OCI-M2 (cell line): Measurements from ENCODE around the gene FKBP5.
"Not testable (repeated sequence)": the region's sequence is repeated elsewhere in the genome, so short reads cannot be mapped to it uniquely, and the experiment has no call there.

Experiments
- DNase-seq: peaks from one replicate; lab custom pipeline; 2025; ENCODE audit not compliant: unreplicated experiment; lab: John Stamatoyannopoulos, UW

Gene FKBP5

GRCh38 chr6:35589904-35590303 lies 98.8 kb downstream of the FKBP5 start:
- no peak for DNase-seq

- no peak for DNase-seq
These were observed 99.4 kb downstream of the FKBP5 start for GRCh38 chr6:35589201-35589739.

GRCh38 chr6:35587167-35587566 lies 101.5 kb downstream of the FKBP5 start:
- no peak for DNase-seq

GRCh38 chr6:35586542-35586941 lies 102.2 kb downstream of the FKBP5 start:
- DNase-seq, result no peak

GRCh38 chr6:35585658-35586057 lies 103.1 kb downstream of the FKBP5 start:
- DNase-seq, result no peak

- DNase-seq, result no peak
These were observed 104.6 kb downstream of the FKBP5 start for GRCh38 chr6:35583893-35584688.

GRCh38 chr6:35582315-35582714 lies 106.4 kb downstream of the FKBP5 start:
- DNase-seq, result no peak

GRCh38 chr6:35581633-35582032 lies 107.1 kb downstream of the FKBP5 start:
- DNase-seq, result no peak

GRCh38 chr6:35580836-35581235 lies 107.9 kb downstream of the FKBP5 start:
- DNase-seq, result no peak

- no peak for DNase-seq
These were observed 112.0 kb downstream of the FKBP5 start for GRCh38 chr6:35576682-35577081.

GRCh38 chr6:35573495-35574110 lies 115.1 kb downstream of the FKBP5 start:
- DNase-seq, result no peak

- not testable (repeated sequence) for DNase-seq
These were observed 117.8 kb downstream of the FKBP5 start for GRCh38 chr6:35570885-35571330.

GRCh38 chr6:35569011-35569461 lies 119.7 kb downstream of the FKBP5 start:
- no peak for DNase-seq

- DNase-seq, result no peak
These were observed 121.9 kb downstream of the FKBP5 start for GRCh38 chr6:35566794-35567193.

- DNase-seq, result no peak
These were observed 124.0 kb downstream of the FKBP5 start for GRCh38 chr6:35564733-35565132.

- DNase-seq, result no peak
These were observed 126.7 kb downstream of the FKBP5 start for GRCh38 chr6:35562060-35562459.

GRCh38 chr6:35561113-35561512 lies 127.6 kb downstream of the FKBP5 start:
- no peak for DNase-seq

- DNase-seq, result no peak
These were observed 130.1 kb downstream of the FKBP5 start for GRCh38 chr6:35558571-35558970.

GRCh38 chr6:35557239-35557638 lies 131.5 kb downstream of the FKBP5 start:
- no peak for DNase-seq

- DNase-seq, result no peak
These were observed 133.9 kb downstream of the FKBP5 start for GRCh38 chr6:35554811-35555210.

GRCh38 chr6:35553315-35553714 lies 135.4 kb downstream of the FKBP5 start:
- DNase-seq, result no peak

- DNase-seq, result no peak
These were observed 136.3 kb downstream of the FKBP5 start for GRCh38 chr6:35552285-35552917.
